Uterus (tissue), 4 donors: Measurements from ENCODE around the gene HECW1. TPM values are rescaled to one million over a fixed set of nuclear protein-coding genes. Genes with fewer than 3 reads are reported as not detected.

ENCODE experiments used
- DNase-seq, 2 donors: peaks; one replicate each; pipeline ENCODE4 v3.0.0-alpha.2; 2019 to 2020
- H3K27ac ChIP-seq, 2 donors: fragments of 200-600 bp; sonication (generic); 1 replicate in 1 of 2; 2 replicates in 1 of 2; pipeline ENCODE4 v1.5.1; 2016 to 2018
- H3K27me3 ChIP-seq, 2 donors: fragments of 200-600 bp; sonication (generic); one replicate each; pipeline ENCODE4 v1.5.1; 2018 to 2019; ENCODE audit warnings: control low read depth in 1 of 2
- H3K36me3 ChIP-seq, 2 donors: fragments of 200-600 bp; sonication (generic); one replicate each; pipeline ENCODE4 v1.5.1; 2019; ENCODE audit warnings: control low read depth in 1 of 2
- H3K4me1 ChIP-seq, 2 donors: fragments of 200-600 bp; sonication (generic); one replicate each; pipeline ENCODE4 v1.5.1; 2018 to 2019; ENCODE audit warnings: control low read depth in 1 of 2
- H3K4me3 ChIP-seq, 2 donors: fragments of 200-600 bp; sonication (generic); 1 replicate in 1 of 2; 2 replicates in 1 of 2; pipeline ENCODE4 v1.5.1; 2018 to 2019; ENCODE audit warnings: mild to moderate bottlenecking in 1 of 2
- H3K9me3 ChIP-seq, 2 donors: fragments of 200-600 bp; sonication (generic); one replicate each; pipeline ENCODE4 v1.5.1; 2019; ENCODE audit warnings: control low read depth in 1 of 2
- CTCF ChIP-seq, 4 experiments: fragments of 200-600 bp in 2 of 4; fragments of 450-650 bp in 2 of 4; sonication (generic) in 2 of 4; IDR thresholded peaks; one replicate each; pipeline ENCODE4 v1.5.1; 2016 to 2019; ENCODE audit warnings: antibody characterized with exemption in 4 of 4, mild to moderate bottlenecking in 2 of 4, moderate library complexity in 1 of 4
- POLR2A ChIP-seq, 2 donors: fragments of 450-650 bp; IDR thresholded peaks; one replicate each; pipeline ENCODE4 v1.6.1; 2016; ENCODE audit warnings: antibody characterized with exemption in 2 of 2, mild to moderate bottlenecking in 1 of 2, moderate library complexity in 1 of 2
- intact Hi-C: fragments of 100-400 bp; cut with DNase I; formaldehyde crosslinking; loops from one replicate; pipeline ENCODE4 v1.15.1; 2023; ENCODE audit warnings: low total_unique reads
- total RNA-seq, 4 donors: library from RNA; depleted of rRNA in 3 of 4; stranded (reverse); fragments of >200 nt in 3 of 4; gene quantifications; one replicate each; pipeline versions ENCODE4 v1.1.0 to v1.2.4, GENCODE V29; 2014 to 2023
- donor health status: DM: yes; HTN: yes; CAD: no.

HECW1 gene
- total RNA-seq, 4 donors from 2014 or later, result 0.28 TPM; not detected in 3

GRCh38 chr7:43138710-43139109, 26.3 kb downstream of the HECW1 start:
- DNase-seq, result no peak
- intact Hi-C loops, result no loop called here
- H3K9me3 ChIP-seq, result no peaks in the 10 kb centered on the region
- no peak overlapping the region for H3K4me3 ChIP-seq
- no peaks in the 10 kb centered on the region for H3K4me1 ChIP-seq
- no peaks in the 10 kb centered on the region for H3K36me3 ChIP-seq
- H3K27ac ChIP-seq, result no peak overlapping the region
- no peaks in the 10 kb centered on the region for H3K27me3 ChIP-seq
- TF ChIP-seq CTCF (IDR thresholded peaks at IDR 0.05), result no peak
- TF ChIP-seq POLR2A (IDR thresholded peaks at IDR 0.05), result no peak

- intact Hi-C loops, result no loop called here
- H3K27me3 ChIP-seq, result no peaks in the 10 kb centered on the region
- H3K4me3 ChIP-seq, result no peak overlapping the region
- no peaks in the 10 kb centered on the region for H3K9me3 ChIP-seq
- no peak overlapping the region for H3K27ac ChIP-seq
- no peak for TF ChIP-seq POLR2A (IDR thresholded peaks at IDR 0.05)
- no peak for TF ChIP-seq CTCF (IDR thresholded peaks at IDR 0.05)
- no peaks in the 10 kb centered on the region for H3K4me1 ChIP-seq
- DNase-seq, result no peak
- H3K36me3 ChIP-seq, result no peaks in the 10 kb centered on the region
These were observed 26.7 kb downstream of the HECW1 start for GRCh38 chr7:43139137-43139536.

- no peak for DNase-seq
- no peaks in the 10 kb centered on the region for H3K36me3 ChIP-seq
- H3K9me3 ChIP-seq, result no peaks in the 10 kb centered on the region
- intact Hi-C loops, result no loop called here
- no peaks in the 10 kb centered on the region for H3K27me3 ChIP-seq
- no peaks in the 10 kb centered on the region for H3K4me1 ChIP-seq
- no peak overlapping the region for H3K4me3 ChIP-seq
- TF ChIP-seq POLR2A (IDR thresholded peaks at IDR 0.05) (no peak), CTCF (IDR thresholded peaks at IDR 0.05) (no peak)
- H3K27ac ChIP-seq, result no peak overlapping the region
These were observed 27.7 kb downstream of the HECW1 start for GRCh38 chr7:43140186-43140585.

- intact Hi-C loops, result no loop called here
- TF ChIP-seq CTCF (IDR thresholded peaks at IDR 0.05) (no peak), POLR2A (IDR thresholded peaks at IDR 0.05) (no peak)
- H3K27ac ChIP-seq, result no peak overlapping the region
- H3K9me3 ChIP-seq, result no peaks in the 10 kb centered on the region
- H3K27me3 ChIP-seq, result no peaks in the 10 kb centered on the region
- no peaks in the 10 kb centered on the region for H3K36me3 ChIP-seq
- no peak for DNase-seq
- H3K4me1 ChIP-seq, result no peaks in the 10 kb centered on the region
- no peak overlapping the region for H3K4me3 ChIP-seq
These were observed 28.6 kb downstream of the HECW1 start for GRCh38 chr7:43141091-43141490.

- no peaks in the 10 kb centered on the region for H3K9me3 ChIP-seq
- H3K27me3 ChIP-seq, result no peaks in the 10 kb centered on the region
- no peak overlapping the region for H3K4me3 ChIP-seq
- intact Hi-C loops, result no loop called here
- H3K27ac ChIP-seq, result no peak overlapping the region
- H3K36me3 ChIP-seq, result no peaks in the 10 kb centered on the region
- no peak for TF ChIP-seq CTCF (IDR thresholded peaks at IDR 0.05)
- no peak for TF ChIP-seq POLR2A (IDR thresholded peaks at IDR 0.05)
- no peaks in the 10 kb centered on the region for H3K4me1 ChIP-seq
- DNase-seq, result no peak
These were observed 30.3 kb downstream of the HECW1 start for GRCh38 chr7:43142703-43143102.
